Measurements from ENCODE around the gene GOLGA6L7.
"Not testable (repeated sequence)": the region's sequence is repeated elsewhere in the genome, so short reads cannot be mapped to it uniquely, and the experiment has no call there.

GOLGA6L7 gene

GRCh38 chr15:28834957-28835585 is 13.4 kb downstream of the GOLGA6L7 start:
- not testable (repeated sequence) for DNase-seq

DNA sequence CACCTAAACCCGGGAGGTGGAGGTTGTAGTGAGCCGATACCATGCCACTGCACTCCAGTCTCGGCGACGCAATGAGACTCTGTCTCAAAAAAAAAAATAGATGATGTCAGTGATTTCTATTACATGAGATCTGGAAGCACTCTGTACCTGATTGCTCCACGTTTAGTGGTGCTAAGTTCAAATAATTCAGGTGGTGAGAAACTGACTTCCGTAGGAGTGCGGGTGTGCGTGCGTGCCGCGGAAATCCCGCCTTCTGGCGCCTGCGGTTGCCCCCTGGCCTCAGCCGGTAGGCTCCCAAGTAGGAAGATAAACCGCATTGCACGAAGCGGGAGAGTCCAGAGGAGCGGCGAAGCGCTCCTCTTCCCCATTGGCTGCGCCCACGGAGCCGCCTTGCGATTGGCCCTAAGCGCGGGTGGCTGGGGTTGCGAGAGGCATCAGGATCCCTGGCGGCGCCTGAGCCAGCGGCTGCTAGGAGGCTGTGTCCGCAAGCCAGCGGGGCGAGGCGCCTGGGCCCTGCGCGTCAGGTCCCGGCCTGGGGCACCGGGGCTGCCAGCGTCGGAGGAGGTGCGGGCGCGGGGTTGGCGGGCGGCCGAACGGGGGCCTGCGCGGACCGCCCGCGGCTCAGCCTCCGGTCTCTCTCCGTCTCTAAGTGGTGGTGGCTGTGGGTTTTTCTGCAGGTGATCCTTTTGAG is 16.4 kb downstream of the GOLGA6L7 start:
- DNase-seq: not testable (repeated sequence)

DNA sequence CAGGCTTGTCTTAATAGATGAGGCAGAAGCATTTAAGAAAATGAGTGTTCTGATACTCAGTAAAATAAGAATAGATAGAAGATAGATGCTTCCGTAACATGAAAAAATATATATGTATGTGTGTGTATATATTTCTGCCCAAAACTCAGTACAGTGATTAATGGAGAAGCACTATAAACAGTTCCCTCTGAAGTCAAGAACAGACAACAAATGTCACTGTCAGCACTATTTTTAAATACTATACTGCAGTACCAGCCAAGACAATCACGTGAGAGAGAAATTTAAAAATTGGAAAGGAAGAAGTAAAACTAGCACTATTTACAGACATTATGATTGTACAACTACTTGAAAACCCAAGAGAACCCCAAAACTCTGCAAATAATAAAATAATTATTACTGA is 27.0 kb downstream of the GOLGA6L7 start:
- not testable (repeated sequence) for DNase-seq

GRCh38 chr15:28819930-28820295 is 28.5 kb downstream of the GOLGA6L7 start:
- not testable (repeated sequence) for DNase-seq

- DNase-seq: not testable (repeated sequence)
Observed at GRCh38 chr15:28819019-28819929, 29.2 kb downstream of the GOLGA6L7 start.

DNA sequence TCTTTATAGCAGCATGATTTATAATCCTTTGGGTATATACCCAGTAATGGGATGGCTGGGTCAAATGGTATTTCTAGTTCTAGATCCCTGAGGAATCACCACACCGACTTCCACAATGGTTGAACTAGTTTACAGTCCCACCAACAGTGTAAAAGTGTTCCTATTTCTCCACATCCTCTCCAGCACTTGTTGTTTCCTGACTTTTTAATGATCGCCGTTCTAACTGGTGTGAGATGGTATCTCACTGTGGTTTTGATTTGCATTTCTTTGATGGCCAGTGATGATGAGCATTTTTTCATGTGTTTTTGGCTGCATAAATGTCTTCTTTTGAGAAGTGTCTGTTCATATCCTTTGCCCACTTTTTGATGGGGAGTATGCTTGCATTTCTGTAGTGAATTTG is 30.3 kb downstream of the GOLGA6L7 start:
- DNase-seq: not testable (repeated sequence)

DNA sequence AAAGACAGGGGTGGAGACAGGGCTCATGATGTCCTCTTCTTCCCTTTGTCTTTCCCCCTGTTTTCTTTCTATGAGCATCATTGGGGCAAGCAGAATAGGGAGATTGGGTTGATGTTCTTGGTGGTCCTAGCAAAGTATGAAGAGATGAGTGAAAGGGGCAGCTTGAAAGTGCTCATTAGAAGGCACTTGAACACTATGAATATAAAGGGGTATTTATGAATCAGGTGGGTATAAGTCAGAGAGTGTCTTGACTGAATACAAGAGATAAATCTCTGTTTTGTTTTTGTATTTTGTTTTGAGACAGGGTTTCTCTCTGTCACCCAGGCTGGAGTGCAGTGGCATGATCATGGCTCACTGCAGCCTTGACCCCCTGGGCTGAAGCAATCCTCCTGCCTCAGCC is 34.4 kb downstream of the GOLGA6L7 start:
- DNase-seq: not testable (repeated sequence)

- not testable (repeated sequence) for DNase-seq
Observed at GRCh38 chr15:28813392-28813791, 35.1 kb downstream of the GOLGA6L7 start.

- DNase-seq: not testable (repeated sequence)
Observed at GRCh38 chr15:28811852-28812550, 36.4 kb downstream of the GOLGA6L7 start.

DNA sequence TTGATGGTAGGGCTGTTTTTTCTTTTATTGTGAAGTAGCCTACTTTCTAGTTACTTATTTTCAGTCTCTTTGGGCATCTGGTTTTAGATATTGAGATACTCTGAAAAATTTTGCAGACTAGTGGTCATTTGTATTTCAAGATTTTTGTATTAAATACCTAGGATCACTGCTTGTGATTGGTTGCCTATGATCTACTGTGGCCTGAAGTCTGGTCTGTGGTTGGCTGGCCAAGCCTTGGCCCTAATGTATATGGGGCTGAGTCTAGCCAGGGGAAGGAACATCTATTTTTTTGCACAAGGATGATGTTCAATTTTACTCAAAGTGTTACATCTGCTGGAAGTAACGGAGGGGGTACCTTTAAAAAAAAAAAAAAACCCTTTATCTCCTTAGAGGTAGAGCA is 38.0 kb downstream of the GOLGA6L7 start:
- not testable (repeated sequence) for DNase-seq

- not testable (repeated sequence) for DNase-seq
Observed at GRCh38 chr15:28808136-28808535, 40.3 kb downstream of the GOLGA6L7 start.

GRCh38 chr15:28800366-28800765 is 48.1 kb downstream of the GOLGA6L7 start:
- DNase-seq: peak; percentile 12

DNA sequence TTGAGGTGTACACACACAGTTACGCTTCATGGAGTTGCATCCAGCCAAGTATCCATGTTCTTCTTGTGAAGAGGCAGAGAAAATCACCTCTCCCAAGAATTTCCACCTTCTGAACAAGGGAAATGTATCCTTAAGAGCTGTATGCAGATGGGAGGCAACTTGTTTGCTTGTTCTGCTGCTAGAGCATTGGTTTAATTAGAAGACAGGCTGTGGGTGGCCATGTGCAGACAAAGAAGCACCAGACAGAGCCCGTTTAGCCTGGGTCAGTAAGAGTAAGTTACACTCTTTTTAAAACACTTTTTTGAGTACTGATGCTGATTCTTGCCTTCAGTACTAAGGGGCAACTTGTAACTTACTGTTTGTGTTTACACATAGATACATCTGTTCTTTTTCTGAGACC is 50.2 kb downstream of the GOLGA6L7 start:
- DNase-seq: not testable (repeated sequence)

DNA sequence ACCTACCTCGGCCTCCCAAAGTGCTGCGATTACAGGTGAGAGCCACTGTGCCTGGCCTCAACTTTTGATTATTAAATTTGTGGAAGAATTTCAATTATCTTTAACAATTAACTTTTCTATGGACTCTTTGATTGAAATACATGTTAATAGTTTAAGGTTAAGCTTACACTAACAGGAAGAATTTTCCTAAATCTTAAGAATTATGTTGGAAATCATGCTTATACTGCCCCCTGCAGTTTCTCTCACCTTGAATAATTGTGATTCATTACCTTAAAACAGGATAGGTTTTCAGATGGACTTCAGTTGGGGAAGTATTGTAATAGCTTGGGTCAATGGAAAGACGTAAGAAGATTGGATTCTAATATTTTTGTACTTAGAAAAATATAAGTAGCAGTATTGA is 54.2 kb downstream of the GOLGA6L7 start:
- DNase-seq: not testable (repeated sequence)
